Esophagus squamous epithelium (tissue), 5 donors: ENCODE data around the gene SFMBT1. TPM values are rescaled to one million over a fixed set of nuclear protein-coding genes. Genes with fewer than 3 reads are reported as not detected.

ENCODE experiments used
- DNase-seq: peaks from one replicate; lab custom pipeline; 2025; lab: John Stamatoyannopoulos, UW
- H3K27ac ChIP-seq, 4 donors: fragments of 200-600 bp; sonication (generic); one replicate each; pipeline ENCODE4 v1.5.1; 2016 to 2019; ENCODE audit warnings: mild to moderate bottlenecking in 1 of 4
- H3K27me3 ChIP-seq, 4 donors: fragments of 200-600 bp; sonication (generic); 1 replicate in 3 of 4; 2 replicates in 1 of 4; pipeline versions ENCODE4 v1.5.1 to v1.6.0; 2017 to 2021; ENCODE audit warnings: antibody characterized with exemption in 1 of 4
- H3K36me3 ChIP-seq, 3 donors: fragments of 200-600 bp; sonication (generic); one replicate each; pipeline ENCODE4 v1.5.1; 2016 to 2019
- H3K4me1 ChIP-seq, 3 donors: fragments of 200-600 bp; sonication (generic); one replicate each; pipeline ENCODE4 v1.5.1; 2017 to 2019
- H3K4me3 ChIP-seq, 4 donors: fragments of 200-600 bp; sonication (generic); 1 replicate in 3 of 4; 2 replicates in 1 of 4; pipeline ENCODE4 v1.5.1; 2016 to 2019; ENCODE audit warnings: mild to moderate bottlenecking in 2 of 4, moderate library complexity in 1 of 4
- H3K9me3 ChIP-seq, 3 donors: fragments of 200-600 bp; sonication (generic); one replicate each; pipeline ENCODE4 v1.5.1; 2016 to 2019
- CTCF ChIP-seq, 6 experiments: fragments of 450-650 bp in 4 of 6; fragments of 200-600 bp in 2 of 6; sonication (generic) in 2 of 6; IDR thresholded peaks; one replicate each; pipeline ENCODE4 v1.5.1; 2016 to 2019; ENCODE audit warnings: antibody characterized with exemption in 6 of 6, mild to moderate bottlenecking in 4 of 6, moderate library complexity in 4 of 6
- POLR2A ChIP-seq, 4 donors: fragments of 450-650 bp; IDR thresholded peaks; one replicate each; pipeline ENCODE4 v1.6.1; 2017; ENCODE audit warnings: antibody characterized with exemption in 4 of 4, mild to moderate bottlenecking in 4 of 4, moderate library complexity in 3 of 4
- WGBS, 2 donors: methylation state at CpG; one replicate each; pipeline ENCODE4 v1.1.5; 2018; 5-methylcytosine and 5-hydroxymethylcytosine counted together
- intact Hi-C: fragments of 100-400 bp; cut with DNase I; formaldehyde crosslinking; loops from one replicate; pipeline ENCODE4 v1.15.0; 2022
- total RNA-seq, 4 donors: library from RNA; depleted of rRNA; stranded (reverse); fragments of >200 nt; gene quantifications; one replicate each; pipeline ENCODE4 v1.1.0, GENCODE V29; 2016
- donor health status: DM: yes; HTN: yes; CAD: no.

Gene SFMBT1
- total RNA-seq, 4 donors from 2014 or later, result 6.6 to 26.7 (median 9.4) TPM

- 55 to 82% methylated on average over 5 of the region's 5 CpGs for WGBS, 2 donors
- Histone ChIP-seq H3K27me3 (no peaks in the 10 kb centered on the region), H3K4me1 (peaks cover 12 to 60% (median 20%) of the 10 kb centered on the region in 3 donors), H3K36me3 (peaks cover 0 to 4% (median 0%) of the 10 kb centered on the region in 3 donors), H3K9me3 (no peaks in the 10 kb centered on the region), H3K27ac (peak overlapping the region in 1 of 4 donors; percentile 45), H3K4me3 (no peak overlapping the region)
- no peak for DNase-seq
- intact Hi-C loops, result no loop called here
- TF ChIP-seq CTCF (IDR thresholded peaks at IDR 0.05) (no peak), POLR2A (IDR thresholded peaks at IDR 0.05) (no peak)
Measured at GRCh38 chr3:52890735-52891134, 155.1 kb downstream of the SFMBT1 start.

GRCh38 chr3:52889901-52890300, 156.0 kb downstream of the SFMBT1 start:
- H3K27me3 ChIP-seq, result no peaks in the 10 kb centered on the region
- H3K9me3 ChIP-seq, result no peaks in the 10 kb centered on the region
- WGBS, 2 donors, result 92 to 96% methylated on average over 6 to 8 of the region's 8 CpGs
- no peak for DNase-seq
- H3K4me1 ChIP-seq, result peaks cover 12 to 51% (median 17%) of the 10 kb centered on the region in 3 donors
- TF ChIP-seq POLR2A (IDR thresholded peaks at IDR 0.05) (no peak), CTCF (IDR thresholded peaks at IDR 0.05) (no peak)
- H3K4me3 ChIP-seq, result no peak overlapping the region
- no peak overlapping the region for H3K27ac ChIP-seq
- peaks cover 0 to 11% (median 0%) of the 10 kb centered on the region in 3 donors for H3K36me3 ChIP-seq
- intact Hi-C loops, result no loop called here

- H3K36me3 ChIP-seq, result peaks cover 0 to 11% (median 0%) of the 10 kb centered on the region in 3 donors
- intact Hi-C loops, result no loop called here
- no peaks in the 10 kb centered on the region for H3K27me3 ChIP-seq
- DNase-seq, result no peak
- no peak overlapping the region for H3K4me3 ChIP-seq
- no peak for TF ChIP-seq CTCF (IDR thresholded peaks at IDR 0.05)
- TF ChIP-seq POLR2A (IDR thresholded peaks at IDR 0.05), result no peak
- H3K27ac ChIP-seq, result no peak overlapping the region
- 86 to 96% methylated on average over 3 to 4 of the region's 4 CpGs for WGBS, 2 donors
- peaks cover 9 to 24% (median 9%) of the 10 kb centered on the region in 3 donors for H3K4me1 ChIP-seq
- no peaks in the 10 kb centered on the region for H3K9me3 ChIP-seq
Measured at GRCh38 chr3:52887166-52887565, 158.7 kb downstream of the SFMBT1 start.

- Histone ChIP-seq H3K36me3 (peaks cover 0 to 11% (median 0%) of the 10 kb centered on the region in 3 donors), H3K27me3 (no peaks in the 10 kb centered on the region), H3K9me3 (no peaks in the 10 kb centered on the region), H3K4me1 (peaks cover 0 to 14% (median under 1%) of the 10 kb centered on the region in 3 donors), H3K4me3 (no peak overlapping the region), H3K27ac (no peak overlapping the region)
- WGBS, 2 donors, result 57 to 71% methylated on average over 5 of the region's 5 CpGs
- TF ChIP-seq POLR2A (IDR thresholded peaks at IDR 0.05), result no peak
- no peak for TF ChIP-seq CTCF (IDR thresholded peaks at IDR 0.05)
- intact Hi-C loops, result no loop called here
- DNase-seq, result no peak
Measured at GRCh38 chr3:52886049-52886730, 159.7 kb downstream of the SFMBT1 start.

GRCh38 chr3:52882377-52882776, 163.5 kb downstream of the SFMBT1 start:
- H3K36me3 ChIP-seq, result peaks cover 0 to 33% (median 0%) of the 10 kb centered on the region in 3 donors
- no peak overlapping the region for H3K27ac ChIP-seq
- TF ChIP-seq POLR2A (IDR thresholded peaks at IDR 0.05), result no peak
- TF ChIP-seq CTCF (IDR thresholded peaks at IDR 0.05), result no peak
- H3K27me3 ChIP-seq, result no peaks in the 10 kb centered on the region
- DNase-seq, result no peak
- 80 to 95% methylated on average over 4 of the region's 4 CpGs for WGBS, 2 donors
- intact Hi-C loops, result no loop called here
- H3K9me3 ChIP-seq, result no peaks in the 10 kb centered on the region
- no peak overlapping the region for H3K4me3 ChIP-seq
- peaks cover 0 to 7% (median 0%) of the 10 kb centered on the region in 3 donors for H3K4me1 ChIP-seq
